D721Med (cell line): ENCODE measurements around the gene CBL.
"Not testable (repeated sequence)": the region's sequence is repeated elsewhere in the genome, so short reads cannot be mapped to it uniquely, and the experiment has no call there.

ENCODE experiments used
- DNase-seq: peaks from one replicate; pipeline ENCODE4 v3.0.0; 2011; ENCODE audit warnings: low spot score; ENCODE audit not compliant: insufficient read length
- FAIRE-seq: peaks from 2 replicates; lab custom pipeline; 2011; peaks lifted over from hg19 to GRCh38; lab: Jason Lieb, UNC
- CTCF ChIP-seq: IDR thresholded peaks from 2 replicates; pipeline ENCODE4 v1.5.1; 2012; ENCODE audit warnings: mild to moderate bottlenecking, control low read depth; ENCODE audit not compliant: insufficient read depth; ENCODE audit errors: missing control alignments

The CBL gene

GRCh38 chr11:119185981-119186634 is 20.0 kb upstream of the CBL start:
- DNase-seq: no peak
- no peak for TF ChIP-seq CTCF
- FAIRE-seq: no peak

DNA sequence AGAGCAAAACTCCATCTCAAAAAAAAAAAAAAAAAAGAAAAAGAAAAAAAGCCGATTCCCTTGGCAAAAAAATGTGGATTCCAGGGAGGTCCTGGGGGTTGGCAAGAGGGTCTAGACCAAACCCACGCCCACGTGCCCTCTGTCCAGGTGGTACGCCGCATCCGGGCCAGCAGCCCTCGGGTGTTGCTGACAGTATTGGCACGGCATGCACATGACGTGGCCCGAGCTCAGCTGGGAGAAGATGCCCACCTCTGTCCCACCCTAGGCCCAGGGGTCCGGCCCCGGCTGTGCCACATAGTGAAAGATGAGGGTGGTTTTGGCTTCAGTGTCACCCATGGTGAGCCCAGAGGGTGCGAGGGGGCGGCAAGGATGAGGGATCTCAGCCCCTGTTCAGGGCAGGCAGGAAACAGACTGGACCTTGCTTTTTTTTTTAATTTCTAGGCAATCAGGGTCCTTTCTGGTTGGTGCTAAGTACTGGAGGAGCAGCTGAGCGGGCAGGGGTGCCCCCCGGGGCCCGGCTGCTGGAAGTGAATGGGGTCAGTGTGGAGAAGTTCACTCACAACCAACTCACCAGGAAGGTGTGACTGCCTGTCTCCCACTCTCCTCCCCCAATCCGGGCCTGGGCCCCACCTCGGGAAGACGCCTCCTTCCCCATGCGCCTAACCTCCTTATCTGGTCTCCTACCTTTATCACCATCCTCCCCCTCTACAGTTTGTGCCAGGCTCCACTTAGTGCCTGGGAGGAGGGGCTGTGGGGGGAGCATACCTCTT is 18.8 kb upstream of the CBL start:
- TF ChIP-seq CTCF: no peak
- DNase-seq (no peak), FAIRE-seq (no peak)

DNA sequence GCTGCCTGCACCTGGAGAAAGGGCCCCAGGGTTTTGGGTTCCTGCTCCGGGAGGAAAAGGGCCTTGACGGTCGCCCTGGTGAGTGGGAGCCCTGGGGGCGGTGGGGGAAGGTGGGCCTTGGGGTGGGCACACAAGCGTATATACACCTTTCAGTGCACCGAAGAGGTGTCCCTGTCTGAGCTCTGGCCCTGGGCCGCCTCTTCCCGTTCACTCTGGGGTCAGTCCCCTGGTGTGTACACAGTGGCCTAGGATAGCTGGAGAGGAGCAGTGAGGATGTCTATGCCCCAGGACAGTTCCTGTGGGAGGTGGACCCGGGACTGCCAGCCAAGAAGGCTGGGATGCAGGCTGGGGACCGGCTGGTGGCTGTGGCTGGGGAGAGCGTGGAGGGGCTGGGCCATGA is 18.1 kb upstream of the CBL start:
- no peak for FAIRE-seq
- no peak for TF ChIP-seq CTCF
- no peak for DNase-seq

DNA sequence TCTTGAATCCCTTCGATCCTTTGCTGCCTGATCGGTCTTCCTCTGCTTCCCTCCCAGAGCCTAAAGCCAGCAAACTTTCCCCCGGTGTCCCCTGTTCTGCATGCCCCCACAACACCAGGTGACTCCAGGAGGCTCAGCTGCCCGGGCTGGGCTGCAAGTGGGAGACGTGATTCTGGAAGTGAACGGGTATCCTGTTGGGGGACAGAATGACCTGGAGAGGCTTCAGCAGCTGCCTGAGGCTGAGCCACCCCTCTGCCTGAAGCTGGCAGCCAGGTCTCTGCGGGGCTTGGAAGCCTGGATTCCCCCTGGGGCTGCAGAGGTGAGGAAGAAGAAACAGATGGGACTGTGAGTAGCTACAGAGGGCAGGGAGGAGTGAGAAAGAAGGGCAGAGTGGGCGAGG is 17.3 kb upstream of the CBL start:
- DNase-seq: peak; percentile 15
- no peak for FAIRE-seq
- no peak for TF ChIP-seq CTCF

- DNase-seq (no peak), FAIRE-seq (no peak)
- no peak for TF ChIP-seq CTCF
Observed at GRCh38 chr11:119189393-119189792, 16.7 kb upstream of the CBL start.

GRCh38 chr11:119190531-119190930 is 15.6 kb upstream of the CBL start:
- no peak for TF ChIP-seq CTCF
- DNase-seq (peak; percentile 11), FAIRE-seq (no peak)

GRCh38 chr11:119191265-119191664 is 14.9 kb upstream of the CBL start:
- not testable (repeated sequence) for DNase-seq, FAIRE-seq
